ENCODE results near the gene EXOC3L4. TPM values are rescaled to one million over a fixed set of nuclear protein-coding genes. Genes with fewer than 3 reads are reported as not detected.

The EXOC3L4 gene
- total and polyA plus RNA-seq, 2 donors (not counting 1 experiment from before 2014, with no cell fraction given): not detected

GRCh38 chr14:103144085-103144484 is 49.6 kb downstream of the EXOC3L4 start:
- 93% methylated on average over 2 of the region's 4 CpGs for WGBS (ENCODE audit: insufficient coverage)
- DNase-seq: no peak
- no peak overlapping the region for H3K9ac ChIP-seq (ENCODE audit: low read length)
- no peak overlapping the region for H3K4me2 ChIP-seq (replicated peaks; ENCODE audit: low read depth, low read length, poor library complexity, severe bottlenecking)
- no peak overlapping the region for H3K4me3 ChIP-seq (ENCODE audit: control extremely low read depth in 1 of 5, extremely low read depth in 1 of 5, insufficient read depth in 1 of 5, low read depth in 2 of 5, low read length in 4 of 5)
- no peaks in the 10 kb centered on the region for H3K9me3 ChIP-seq (ENCODE audit: control extremely low read depth in 1 of 3, control insufficient read depth in 2 of 3, insufficient read depth in 1 of 3, low read length in 2 of 3)
- no peaks in the 10 kb centered on the region for H3K79me2 ChIP-seq (ENCODE audit: control insufficient read depth, insufficient read depth, low read length)
- no peak for ATAC-seq (ENCODE audit: low read depth)
- H2AFZ ChIP-seq (ENCODE audit: insufficient read depth, low read depth, low read length, poor library complexity, severe bottlenecking): no peak overlapping the region
- H3K4me1 Mint-ChIP-seq: peaks cover 17% of the 10 kb centered on the region
- H3K27ac Mint-ChIP-seq: no peak overlapping the region
- H3K9me3 Mint-ChIP-seq (ENCODE audit: insufficient read depth): no peaks in the 10 kb centered on the region
- ChIA-PET POLR2A (no interaction called here), CTCF (no interaction called here)
- no peak overlapping the region for H3K27ac ChIP-seq (ENCODE audit: low read length in 2 of 2)
- peaks cover 0 to 22% (median 5%) of the 10 kb centered on the region in 4 experiments for H3K27me3 ChIP-seq (replicated peaks in 1 of 4; ENCODE audit: control extremely low read depth in 1 of 4, control insufficient read depth in 3 of 4, insufficient read depth in 4 of 4, low read length in 3 of 4)
- TF ChIP-seq CTCF (IDR thresholded peaks at IDR 0.05) (no peak), EZH2 (IDR thresholded peaks at IDR 0.05; ENCODE audit: borderline replicate concordance, insufficient read depth, low read depth, low read length, poor library complexity, severe bottlenecking) (no peak)
- H3K36me3 ChIP-seq (replicated peaks in 1 of 2; ENCODE audit: control extremely low read depth in 1 of 2, control insufficient read depth in 1 of 2, extremely low read depth in 1 of 2, insufficient read depth in 2 of 2, low read length in 1 of 2): no peaks in the 10 kb centered on the region
- intact Hi-C loops (cut with micrococcal nuclease): no loop called here
- H3K4me1 ChIP-seq (ENCODE audit: control insufficient read depth in 2 of 2, insufficient read depth in 2 of 2, low read length in 2 of 2): peaks cover 0 to 11% of the 10 kb centered on the region in 2 donors
- H3K27me3 Mint-ChIP-seq: peaks cover 55% of the 10 kb centered on the region
- no peaks in the 10 kb centered on the region for H4K20me1 ChIP-seq (ENCODE audit: control insufficient read depth, insufficient read depth, low read length, poor library complexity, severe bottlenecking)
- no peak overlapping the region for H3K4me3 Mint-ChIP-seq

DNA sequence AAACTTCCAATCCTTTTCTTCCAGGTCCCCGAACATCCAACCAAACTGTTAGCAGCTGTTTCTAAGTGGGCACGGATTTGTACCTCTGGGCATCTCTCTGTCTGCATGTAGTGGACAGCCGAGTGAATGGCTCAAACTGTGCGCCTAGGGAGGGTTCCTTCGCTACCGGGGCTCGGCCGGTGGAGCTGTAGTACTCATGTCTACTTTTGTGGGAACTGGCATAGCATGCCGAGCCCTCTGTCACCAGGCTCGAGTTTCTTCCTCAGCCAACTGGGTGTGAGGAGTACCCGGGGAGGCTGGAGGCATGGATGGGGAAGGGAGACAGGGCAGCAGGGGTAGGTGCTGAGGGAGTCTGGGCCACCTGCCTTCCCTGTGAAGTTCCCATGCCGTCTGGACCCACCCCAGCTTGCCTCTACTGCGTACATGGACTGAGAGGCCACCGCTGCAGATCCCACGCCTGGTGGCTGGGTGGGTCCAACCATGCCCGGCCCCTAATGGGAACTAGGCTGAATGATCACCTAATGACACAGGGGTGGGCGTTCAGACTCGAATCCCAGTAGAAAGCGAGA is 51.7 kb downstream of the EXOC3L4 start:
- H3K27ac ChIP-seq (ENCODE audit: low read length in 2 of 2): no peak overlapping the region
- WGBS (ENCODE audit: insufficient coverage): 94% methylated on average over 19 of the region's 19 CpGs
- no peak overlapping the region for H3K4me3 Mint-ChIP-seq
- intact Hi-C loops (cut with micrococcal nuclease): no loop called here
- ATAC-seq (ENCODE audit: low read depth): no peak
- no peak overlapping the region for H3K4me3 ChIP-seq (ENCODE audit: control extremely low read depth in 1 of 5, extremely low read depth in 1 of 5, insufficient read depth in 1 of 5, low read depth in 2 of 5, low read length in 4 of 5)
- no peak for TF ChIP-seq CTCF (IDR thresholded peaks at IDR 0.05)
- TF ChIP-seq EZH2 (IDR thresholded peaks at IDR 0.05; ENCODE audit: borderline replicate concordance, insufficient read depth, low read depth, low read length, poor library complexity, severe bottlenecking): no peak
- H3K27me3 Mint-ChIP-seq: peaks cover 57% of the 10 kb centered on the region
- H4K20me1 ChIP-seq (ENCODE audit: control insufficient read depth, insufficient read depth, low read length, poor library complexity, severe bottlenecking): no peaks in the 10 kb centered on the region
- H3K9me3 Mint-ChIP-seq (ENCODE audit: insufficient read depth): no peaks in the 10 kb centered on the region
- POLR2A ChIA-PET: no interaction called here
- no peak overlapping the region for H2AFZ ChIP-seq (ENCODE audit: insufficient read depth, low read depth, low read length, poor library complexity, severe bottlenecking)
- no peaks in the 10 kb centered on the region for H3K9me3 ChIP-seq (ENCODE audit: control extremely low read depth in 1 of 3, control insufficient read depth in 2 of 3, insufficient read depth in 1 of 3, low read length in 2 of 3)
- peaks cover 5% of the 10 kb centered on the region for H3K4me1 Mint-ChIP-seq
- peaks cover 0 to 22% (median 5%) of the 10 kb centered on the region in 4 experiments for H3K27me3 ChIP-seq (replicated peaks in 1 of 4; ENCODE audit: control extremely low read depth in 1 of 4, control insufficient read depth in 3 of 4, insufficient read depth in 4 of 4, low read length in 3 of 4)
- no peaks in the 10 kb centered on the region for H3K79me2 ChIP-seq (ENCODE audit: control insufficient read depth, insufficient read depth, low read length)
- peaks cover 0 to 1% of the 10 kb centered on the region in 2 donors for H3K4me1 ChIP-seq (ENCODE audit: control insufficient read depth in 2 of 2, insufficient read depth in 2 of 2, low read length in 2 of 2)
- CTCF ChIA-PET: no interaction called here
- DNase-seq: no peak
- H3K27ac Mint-ChIP-seq: no peak overlapping the region
- H3K4me2 ChIP-seq (replicated peaks; ENCODE audit: low read depth, low read length, poor library complexity, severe bottlenecking): no peak overlapping the region
- H3K36me3 ChIP-seq (replicated peaks in 1 of 2; ENCODE audit: control extremely low read depth in 1 of 2, control insufficient read depth in 1 of 2, extremely low read depth in 1 of 2, insufficient read depth in 2 of 2, low read length in 1 of 2): no peaks in the 10 kb centered on the region
- no peak overlapping the region for H3K9ac ChIP-seq (ENCODE audit: low read length)

All from B cell (primary cell).